Amygdala (tissue), 56 donors: ENCODE data around the gene DENND5A.
"Not testable (repeated sequence)": the region's sequence is repeated elsewhere in the genome, so short reads cannot be mapped to it uniquely, and the experiment has no call there.

Source experiments
- DNase-seq, 56 donors: peaks; one replicate each; lab custom pipeline; 2025; lab: John Stamatoyannopoulos, UW

The DENND5A gene

GRCh38 chr11:9180784-9181183, 84.4 kb downstream of the DENND5A start:
- no peak for DNase-seq

GRCh38 chr11:9179141-9179540, 86.0 kb downstream of the DENND5A start:
- DNase-seq = no peak

GRCh38 chr11:9178716-9179115, 86.4 kb downstream of the DENND5A start:
- no peak for DNase-seq

GRCh38 chr11:9177438-9178091, 87.6 kb downstream of the DENND5A start:
- no peak for DNase-seq

GRCh38 chr11:9176550-9176949, 88.6 kb downstream of the DENND5A start:
- no peak for DNase-seq

- no peak for DNase-seq
Observed at GRCh38 chr11:9176136-9176535, 89.0 kb downstream of the DENND5A start.

- DNase-seq = no peak
Observed at GRCh38 chr11:9172389-9172788, 92.8 kb downstream of the DENND5A start.

- DNase-seq = no peak
Observed at GRCh38 chr11:9170450-9170849, 94.7 kb downstream of the DENND5A start.

GRCh38 chr11:9169595-9170295, 95.4 kb downstream of the DENND5A start:
- no peak for DNase-seq

GRCh38 chr11:9161991-9162390, 103.2 kb downstream of the DENND5A start:
- not testable (repeated sequence) for DNase-seq

- no peak for DNase-seq
Observed at GRCh38 chr11:9160166-9160565, 105.0 kb downstream of the DENND5A start.

- DNase-seq = no peak
Observed at GRCh38 chr11:9158898-9159391, 106.2 kb downstream of the DENND5A start.

GRCh38 chr11:9155930-9156329, 109.2 kb downstream of the DENND5A start:
- no peak for DNase-seq

- no peak for DNase-seq
Observed at GRCh38 chr11:9153651-9154050, 111.5 kb downstream of the DENND5A start.

- no peak for DNase-seq
Observed at GRCh38 chr11:9151631-9152030, 113.5 kb downstream of the DENND5A start.

- DNase-seq = no peak
Observed at GRCh38 chr11:9150926-9151325, 114.2 kb downstream of the DENND5A start.

GRCh38 chr11:9150501-9150900, 114.6 kb downstream of the DENND5A start:
- DNase-seq = no peak

GRCh38 chr11:9148727-9149126, 116.4 kb downstream of the DENND5A start:
- no peak for DNase-seq

GRCh38 chr11:9148035-9148434, 117.1 kb downstream of the DENND5A start:
- DNase-seq = no peak

- DNase-seq = peak in 2 of 56 donors; percentile 11 to 25
Observed at GRCh38 chr11:9146477-9146876, 118.7 kb downstream of the DENND5A start.

GRCh38 chr11:9145283-9145682, 119.9 kb downstream of the DENND5A start:
- no peak for DNase-seq

GRCh38 chr11:9144828-9145227, 120.3 kb downstream of the DENND5A start:
- no peak for DNase-seq
